ENCODE measurements around the gene LSM11. TPM values are rescaled to one million over a fixed set of nuclear protein-coding genes. Genes with fewer than 3 reads are reported as not detected.

Gene LSM11
- total RNA-seq: 1 to 10 TPM; 4.5 to 7.3 TPM

GRCh38 chr5:157743163-157744050 is at the start of gene LSM11:
Gene LSM11 (plus strand): TSS chr5:157743712. CDS start chr5:157743751, 39 bp downstream.

GRCh38 chr5:157731272-157732129 is 12.0 kb upstream of the LSM11 start, which contains the start of gene THG1L:
Gene THG1L (plus strand): TSS chr5:157731420. CDS start chr5:157731441, 21 bp downstream.

Small RNA genes within 50 kb of the gene (small RNA-seq; reads per million reads assigned to genes)
- gene AC026407.1: 0 reads per million in 2 donors
- gene RNU6-260P: 0 reads per million in 2 donors

Other genes starting within 250 kb of the LSM11 start
- 1 to 10 TPM in 1 of 2 donors, under 1 TPM in 1; 1.00 to 2.4 TPM for gene ADAM19, start 167.9 kb upstream of the LSM11 start, total RNA-seq
- gene SOX30, start 91.3 kb upstream of the LSM11 start, total RNA-seq: not detected
- not detected for gene C5orf52, start 72.2 kb upstream of the LSM11 start, total RNA-seq
- gene THG1L, start 12.3 kb upstream of the LSM11 start, total RNA-seq: 10 to 100 TPM; 14.5 to 21.0 TPM
- gene CLINT1, start 115.4 kb downstream of the LSM11 start, total RNA-seq: 10 to 100 TPM; 59.6 to 84.0 TPM

Measured in melanocyte of skin (primary cell).